ENCODE data around the gene CSRP3.

CSRP3 gene

GRCh38 chr11:19201737-19202605 is at the start of gene CSRP3:
TSS of gene CSRP3 (minus strand) at chr11:19201983. CDS start at chr11:19192448, 9,535 bp downstream.
- no peak for DNase-seq

- no peak for DNase-seq
These were observed 49.8 kb upstream of the CSRP3 start for GRCh38 chr11:19251577-19251976.

- no peak for DNase-seq
These were observed 45.0 kb upstream of the CSRP3 start for GRCh38 chr11:19246816-19247215.

GRCh38 chr11:19245351-19245750 is 43.6 kb upstream of the CSRP3 start:
- DNase-seq: no peak

GRCh38 chr11:19244621-19245020 is 42.8 kb upstream of the CSRP3 start:
- no peak for DNase-seq

- DNase-seq: no peak
These were observed 42.3 kb upstream of the CSRP3 start for GRCh38 chr11:19244084-19244483.

- no peak for DNase-seq
These were observed 41.8 kb upstream of the CSRP3 start for GRCh38 chr11:19243613-19244012.

GRCh38 chr11:19243143-19243542 is 41.4 kb upstream of the CSRP3 start:
- DNase-seq: no peak

- no peak for DNase-seq
These were observed 40.6 kb upstream of the CSRP3 start for GRCh38 chr11:19242179-19242932.

GRCh38 chr11:19241260-19242178 is 39.7 kb upstream of the CSRP3 start:
- no peak for DNase-seq

- DNase-seq: peak in 1 of 2 experiments; percentile 20
These were observed 38.9 kb upstream of the CSRP3 start, which contains the start of gene E2F8 for GRCh38 chr11:19240420-19241259. TSS of gene E2F8 (minus strand) at chr11:19240945. CDS start at chr11:19240121, 824 bp downstream.

GRCh38 chr11:19239039-19239438 is 37.3 kb upstream of the CSRP3 start:
- no peak for DNase-seq

- DNase-seq: no peak
These were observed 36.0 kb upstream of the CSRP3 start for GRCh38 chr11:19237813-19238212.

GRCh38 chr11:19237381-19237780 is 35.6 kb upstream of the CSRP3 start:
- no peak for DNase-seq

GRCh38 chr11:19234231-19234817 is 32.5 kb upstream of the CSRP3 start:
- no peak for DNase-seq

GRCh38 chr11:19232910-19233503 is 31.2 kb upstream of the CSRP3 start:
- no peak for DNase-seq

GRCh38 chr11:19229671-19230070 is 27.9 kb upstream of the CSRP3 start:
- DNase-seq: no peak

- no peak for DNase-seq
These were observed 27.2 kb upstream of the CSRP3 start for GRCh38 chr11:19228968-19229367.

GRCh38 chr11:19226378-19227195 is 24.8 kb upstream of the CSRP3 start:
- DNase-seq: no peak

GRCh38 chr11:19225581-19225980 is 23.8 kb upstream of the CSRP3 start:
- DNase-seq: no peak
